Measurements from ENCODE around the gene HCAR1. TPM values are rescaled to one million over a fixed set of nuclear protein-coding genes. Genes with fewer than 3 reads are reported as not detected.
A peak's percentile ranks its signal among the peaks of the same experiment; 100 is the strongest.
"Not testable (repeated sequence)": the region's sequence is repeated elsewhere in the genome, so short reads cannot be mapped to it uniquely, and the experiment has no call there.

HCAR1 gene, protein sequence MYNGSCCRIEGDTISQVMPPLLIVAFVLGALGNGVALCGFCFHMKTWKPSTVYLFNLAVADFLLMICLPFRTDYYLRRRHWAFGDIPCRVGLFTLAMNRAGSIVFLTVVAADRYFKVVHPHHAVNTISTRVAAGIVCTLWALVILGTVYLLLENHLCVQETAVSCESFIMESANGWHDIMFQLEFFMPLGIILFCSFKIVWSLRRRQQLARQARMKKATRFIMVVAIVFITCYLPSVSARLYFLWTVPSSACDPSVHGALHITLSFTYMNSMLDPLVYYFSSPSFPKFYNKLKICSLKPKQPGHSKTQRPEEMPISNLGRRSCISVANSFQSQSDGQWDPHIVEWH
- polyA plus RNA-seq (ENCODE audit: insufficient read length in 12 of 12) = under 1 TPM in 10 of 12 donors, not detected in 2; 0.04 to 0.82 (median 0.15) TPM
- long read RNA-seq, donor 1, full-length matches to known transcripts = 1 of 100 reads
- long read RNA-seq, donor 1, partial matches to known transcripts = 99 of 100 reads
- long read RNA-seq, donor 1, other reads (novel, unspliced or antisense) = 0 of 100 reads
- long read RNA-seq, donor 2 = 0 reads
- long read RNA-seq, donor 3 = 0 reads
- long read RNA-seq, donor 4 = 0 reads
- long read RNA-seq, donor 5, full-length matches to known transcripts = 1 of 160 reads
- long read RNA-seq, donor 5, partial matches to known transcripts = 107 of 160 reads
- long read RNA-seq, donor 5, other reads (novel, unspliced or antisense) = 52 of 160 reads
- long read RNA-seq, donor 6 = 0 reads
- long read RNA-seq, donor 7 = 0 reads
- long read RNA-seq, donor 8 = 0 reads
- long read RNA-seq, donor 9 = 0 reads
- long read RNA-seq, donor 10 = 0 reads
- long read RNA-seq, donor 11, full-length matches to known transcripts = 1 of 1 reads
- long read RNA-seq, donor 11, partial matches to known transcripts = 0 of 1 reads
- long read RNA-seq, donor 11, other reads (novel, unspliced or antisense) = 0 of 1 reads

DNA sequence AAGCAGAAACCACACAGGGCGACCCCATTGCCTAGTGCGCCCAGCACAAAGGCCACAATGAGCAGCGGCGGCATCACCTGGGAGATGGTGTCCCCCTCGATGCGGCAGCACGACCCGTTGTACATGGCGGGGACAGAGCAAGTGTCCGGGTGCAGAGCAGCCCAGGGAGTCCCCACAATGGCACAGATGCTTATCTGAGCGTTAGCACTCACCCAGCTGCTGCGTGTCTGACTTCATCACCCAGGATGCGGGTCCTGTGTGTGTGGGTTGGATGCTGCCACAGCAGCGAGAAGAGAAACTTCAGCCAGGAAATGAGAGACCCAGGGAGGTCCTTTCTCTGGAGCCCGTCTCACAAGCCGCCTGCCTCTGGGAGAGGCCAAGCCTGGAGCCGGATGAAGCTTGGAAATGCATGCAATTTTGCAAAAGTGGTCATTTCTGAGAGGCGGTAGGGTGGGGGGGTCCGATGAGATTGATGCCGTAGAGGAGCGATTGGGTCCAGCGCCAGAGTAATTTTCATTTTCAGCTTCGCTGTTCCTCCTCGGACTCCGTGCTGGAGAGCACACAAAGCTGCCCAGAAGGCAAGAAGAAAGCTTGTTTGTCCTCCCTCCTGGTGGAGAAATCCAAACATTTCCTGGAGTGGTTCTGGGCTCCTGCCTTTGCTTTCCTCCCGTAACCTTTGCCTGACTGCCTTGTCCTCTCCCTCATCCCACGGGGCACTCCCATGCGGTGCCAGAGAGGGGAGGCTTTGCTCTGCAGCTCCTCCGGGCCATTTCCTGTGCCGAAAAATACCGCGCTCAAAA, at the start of gene HCAR1:
Gene HCAR1, minus strand, starts transcription at position 630 of the 800 bp plus-strand sequence. Its CDS starts 505 bp downstream, at position 125.
- no peak for DNase-seq

DNA sequence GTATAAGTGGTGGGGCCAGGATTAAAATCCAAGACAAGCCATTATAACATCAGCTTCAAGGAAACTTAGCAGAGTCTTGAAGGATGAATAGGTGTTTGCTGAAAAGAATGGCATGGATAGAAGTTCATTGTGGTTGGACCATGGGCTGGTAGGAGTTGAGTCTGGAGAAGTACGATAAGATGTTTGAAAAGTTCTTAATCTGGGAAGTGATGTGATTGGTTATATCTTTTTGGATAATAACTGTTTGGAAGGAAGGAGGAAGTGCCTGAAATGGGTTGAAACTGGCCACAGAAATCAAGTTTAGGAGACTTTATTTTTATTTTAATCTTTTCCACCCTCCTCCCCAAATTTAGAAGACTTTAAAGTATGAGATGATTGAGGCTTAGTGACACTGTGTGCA, 26.9 kb upstream of the HCAR1 start:
- DNase-seq = no peak

DNA sequence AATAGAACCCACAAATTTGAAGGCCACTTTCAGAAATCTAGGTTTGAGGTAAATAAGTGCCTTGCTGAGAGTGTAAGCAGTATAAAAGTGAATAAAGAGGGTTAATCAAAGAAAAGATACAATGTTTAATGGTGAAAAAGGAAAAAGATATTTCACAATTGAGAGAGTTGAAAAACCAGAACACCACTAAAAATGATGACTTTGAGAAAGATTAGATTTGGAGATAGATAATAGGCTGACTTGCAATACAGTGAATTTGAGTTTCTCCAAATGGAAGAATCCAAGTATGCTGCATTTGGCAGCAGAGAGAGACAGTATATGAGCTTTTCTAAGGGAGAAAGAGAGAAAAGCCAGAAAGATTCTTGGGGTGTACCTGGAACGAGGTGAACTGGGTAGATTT, 24.1 kb upstream of the HCAR1 start:
- DNase-seq = no peak

DNA sequence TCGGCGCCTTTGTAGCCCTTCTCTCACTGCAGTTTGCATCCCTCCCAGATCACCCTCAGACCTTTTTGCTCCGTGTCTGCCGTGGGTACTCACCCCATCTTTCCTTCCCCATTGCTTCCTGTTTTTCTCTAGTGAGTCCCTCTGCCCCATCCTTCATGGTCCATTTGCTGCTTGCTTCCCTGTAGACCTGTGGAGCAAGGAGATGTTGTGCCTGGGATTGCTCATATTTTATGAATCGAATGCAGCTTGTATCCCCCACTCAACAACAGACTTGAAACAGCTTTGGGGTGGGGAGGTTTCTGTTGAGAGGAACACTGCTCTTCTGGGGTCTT, 22.6 kb upstream of the HCAR1 start:
- no peak for DNase-seq

DNA sequence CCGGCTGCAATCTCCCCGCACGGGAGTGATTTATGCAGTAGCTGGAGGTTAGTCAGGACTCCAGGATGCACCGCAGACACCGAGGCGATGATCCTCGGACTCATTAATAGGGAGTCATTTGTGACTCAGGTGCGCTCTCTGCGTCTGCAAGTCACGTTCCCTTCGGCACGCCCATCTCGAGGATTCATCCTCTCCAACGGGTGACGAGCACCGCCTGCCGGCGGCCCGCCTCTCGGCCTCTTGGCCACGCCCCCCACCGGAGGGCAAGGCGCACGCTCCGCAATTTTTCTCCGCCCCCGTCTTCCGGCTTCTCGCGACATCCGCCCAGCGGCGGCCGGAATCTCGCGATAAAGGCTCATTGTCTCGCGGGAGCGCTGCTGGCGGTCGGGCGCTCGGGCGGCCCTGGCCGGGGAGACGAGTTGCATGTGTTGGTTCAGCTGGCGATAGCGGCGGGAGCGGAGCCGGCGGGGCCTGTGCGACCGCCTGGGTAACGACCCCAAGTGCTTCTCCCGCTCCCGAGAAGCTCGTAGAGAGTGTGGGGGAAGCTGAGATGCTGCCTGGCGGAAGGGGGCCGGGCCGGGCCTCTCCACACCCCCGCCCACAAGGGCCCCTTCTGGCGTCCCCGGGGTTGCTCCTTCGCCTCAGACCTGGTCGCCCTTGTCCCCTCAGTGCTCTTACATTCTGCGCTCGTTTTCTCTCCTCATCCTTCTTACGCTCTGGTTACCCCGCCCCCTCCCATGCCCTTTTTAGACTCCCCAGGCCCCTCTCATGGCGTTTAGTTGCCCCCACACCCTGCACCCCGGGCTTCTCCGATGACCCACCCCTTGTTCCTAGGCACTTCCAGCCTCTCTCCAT, 22.0 kb upstream of the HCAR1 start, which contains the start of gene DENR:
Gene DENR, plus strand, starts transcription at position 361 of the 855 bp plus-strand sequence. CDS start 878 bp downstream, outside the sequence.
- DNase-seq = peak; percentile 98

DNA sequence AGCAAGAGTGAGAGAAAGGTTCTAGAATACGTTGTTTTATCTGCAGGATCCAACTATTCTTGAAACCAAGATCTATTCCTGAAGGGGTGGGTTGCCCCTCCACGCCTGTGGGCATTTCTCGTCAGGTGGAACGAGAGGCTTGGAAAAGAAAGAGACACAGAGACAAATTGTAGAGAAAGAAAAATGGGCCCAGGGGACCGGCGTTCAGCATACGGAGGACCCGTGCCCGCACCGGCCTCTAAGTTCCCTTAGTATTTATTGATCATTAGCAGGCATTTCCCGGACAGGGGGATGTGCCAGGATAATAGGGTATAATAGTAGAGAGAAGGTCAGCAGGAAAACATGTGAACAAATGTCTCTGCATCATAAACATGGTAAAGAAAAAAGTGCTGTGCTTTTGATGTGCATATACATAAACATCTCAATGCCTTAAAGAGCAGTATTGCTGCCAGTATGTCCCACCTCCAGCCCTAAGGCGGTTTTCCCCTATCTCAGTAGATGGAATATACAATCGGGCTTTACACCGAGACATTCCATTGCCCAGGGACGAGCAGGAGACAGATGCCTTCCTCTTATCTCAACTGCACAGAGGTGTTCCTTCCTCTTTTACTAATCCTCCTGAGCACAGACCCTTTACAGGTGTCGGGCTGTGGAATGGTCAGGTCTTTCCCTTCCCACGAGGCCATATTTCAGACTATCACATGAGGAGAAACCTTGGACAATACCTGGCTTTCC, 20.3 kb upstream of the HCAR1 start:
- not testable (repeated sequence) for DNase-seq

DNA sequence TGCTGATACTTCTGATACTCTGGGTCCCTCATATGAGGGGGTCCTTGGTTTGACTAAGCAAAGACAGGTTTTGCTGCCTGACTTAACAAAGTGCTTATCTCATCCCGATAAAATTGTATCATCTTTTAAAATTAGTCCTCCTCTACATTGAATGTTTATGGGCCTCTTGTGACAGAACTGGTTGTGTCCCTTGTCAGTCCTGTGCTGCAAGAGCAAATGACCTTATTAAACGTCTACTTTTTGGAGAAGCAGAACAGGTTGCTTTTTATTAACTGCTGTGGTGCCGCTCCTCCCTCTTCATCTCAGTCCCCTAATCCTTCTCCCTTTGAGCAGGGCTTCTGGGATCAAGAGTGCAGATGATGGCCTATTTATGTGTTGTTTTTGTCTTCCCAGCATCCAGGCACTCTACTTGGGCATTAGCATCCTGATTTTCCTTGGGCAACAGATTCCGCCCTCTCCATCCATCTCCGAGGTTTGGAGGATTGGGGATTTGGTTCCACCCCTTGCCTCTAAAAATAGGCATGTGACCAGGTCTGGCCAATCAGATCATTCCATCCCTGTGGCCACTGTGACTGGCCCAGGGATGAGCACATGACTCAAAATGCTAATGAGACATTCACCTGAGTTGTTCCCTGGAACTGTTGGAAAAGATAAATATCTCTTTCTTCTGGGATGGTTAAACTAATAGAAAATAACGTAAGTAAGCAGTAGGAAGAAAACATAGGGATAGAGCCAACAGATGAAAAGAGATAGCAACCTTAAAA, 19.1 kb upstream of the HCAR1 start:
- DNase-seq = no peak

DNA sequence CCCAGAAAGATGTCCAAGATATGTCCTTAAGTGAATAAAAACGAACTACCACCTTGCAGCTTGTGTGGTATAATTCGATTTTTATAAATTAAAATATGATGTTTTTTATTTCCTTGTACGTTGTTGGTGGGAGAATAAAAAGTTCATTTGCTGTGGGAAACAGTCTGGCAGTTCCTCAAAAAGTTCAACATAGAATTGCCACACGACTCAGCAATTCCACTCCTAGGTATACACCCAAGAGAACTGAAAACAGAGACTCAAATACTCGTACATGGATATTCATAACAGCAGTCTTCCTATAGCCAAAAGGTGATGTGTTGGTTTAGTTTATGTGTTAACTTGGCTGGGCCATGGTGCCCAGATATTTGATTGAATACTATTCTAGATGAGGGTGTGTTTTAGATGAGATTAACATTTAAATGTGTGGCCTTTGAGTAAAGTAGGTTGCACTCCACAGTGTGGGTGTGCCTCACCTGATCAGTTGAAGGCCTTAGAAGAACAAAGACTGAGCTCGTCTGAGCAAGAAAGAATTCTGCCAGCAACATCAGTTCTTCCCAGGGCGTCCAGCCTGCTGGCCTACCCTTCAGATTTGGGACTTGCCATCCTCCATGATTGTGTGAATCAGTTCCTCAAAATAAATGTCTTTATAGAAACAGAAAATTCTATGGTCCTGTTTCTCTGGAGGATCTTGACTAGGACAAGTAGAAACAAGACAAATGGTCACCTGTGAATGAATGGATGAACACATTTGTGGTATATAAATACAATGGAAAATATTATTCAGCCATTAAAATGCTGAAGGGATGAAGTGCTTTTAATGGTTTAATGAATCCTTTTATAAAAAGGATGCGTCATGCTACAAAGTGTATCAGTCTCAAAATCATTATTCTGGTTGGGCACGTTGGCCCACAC, 16.8 kb upstream of the HCAR1 start:
- DNase-seq = no peak

DNA sequence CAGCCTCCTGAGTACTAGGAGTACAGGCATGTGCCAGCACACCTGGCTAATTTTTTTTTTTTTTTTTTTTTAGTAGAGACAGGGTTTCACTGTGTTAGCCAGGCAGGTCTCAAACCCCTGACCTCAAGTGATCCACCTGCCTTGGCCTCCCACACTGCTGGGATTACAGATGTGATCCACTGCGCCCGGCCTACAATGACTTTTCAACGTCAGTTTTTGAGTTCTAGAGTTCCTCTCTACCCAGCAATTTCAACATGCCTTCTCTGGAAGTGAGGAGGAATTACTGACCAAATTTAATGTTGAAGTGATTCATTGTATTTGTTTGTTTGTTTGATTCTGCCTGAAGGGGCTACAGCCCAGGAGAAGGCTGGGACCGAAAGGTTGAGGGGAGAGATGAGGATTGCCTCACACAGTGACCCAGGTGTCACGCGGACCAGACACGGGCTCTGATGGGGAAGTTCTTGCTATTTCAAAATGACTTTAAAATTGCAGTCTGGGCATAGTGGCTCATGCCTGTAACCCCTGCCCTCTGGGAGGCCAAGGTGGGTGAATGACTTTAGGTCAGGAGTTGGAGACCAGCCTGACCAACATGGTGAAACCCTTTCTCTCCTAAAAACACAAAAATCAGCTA, 13.4 kb upstream of the HCAR1 start:
- no peak for DNase-seq

DNA sequence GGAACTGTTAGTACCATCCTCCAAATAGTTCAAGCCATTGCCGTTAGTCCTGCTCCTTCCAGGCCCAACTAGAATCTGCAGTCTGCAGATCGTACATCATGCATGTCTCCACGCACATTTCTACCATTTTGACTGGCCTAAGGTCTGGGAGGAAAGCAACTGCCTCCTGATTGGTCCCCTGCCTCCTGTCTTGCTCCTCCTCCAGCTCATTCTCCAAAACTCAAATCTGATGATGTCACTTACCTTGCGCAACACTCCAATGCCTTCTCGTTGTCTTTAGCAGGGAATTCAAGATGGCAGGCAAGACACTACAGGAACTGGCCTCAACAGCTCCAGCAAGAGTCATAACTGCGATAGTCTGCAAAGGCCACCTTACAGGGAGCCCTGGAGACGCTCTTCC, 9.7 kb upstream of the HCAR1 start:
- no peak for DNase-seq

DNA sequence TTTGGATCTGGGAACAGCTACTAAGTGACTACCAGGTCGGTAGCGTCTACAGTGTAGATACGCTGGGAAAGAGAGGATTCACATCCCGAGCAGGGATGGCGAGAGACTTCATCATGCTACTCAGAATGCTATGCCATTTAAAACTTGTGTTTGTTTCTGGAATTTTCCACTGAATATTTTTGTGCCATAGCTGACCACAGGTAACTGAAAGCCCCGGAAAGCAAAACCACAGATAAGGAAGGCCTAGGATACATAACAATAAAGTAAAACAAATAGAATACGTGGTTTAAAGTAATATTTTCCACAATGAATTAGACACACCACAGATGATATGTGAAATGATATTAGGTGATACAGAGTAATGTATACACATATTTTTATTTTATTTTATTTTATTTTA, 7.9 kb upstream of the HCAR1 start:
- no peak for DNase-seq

DNA sequence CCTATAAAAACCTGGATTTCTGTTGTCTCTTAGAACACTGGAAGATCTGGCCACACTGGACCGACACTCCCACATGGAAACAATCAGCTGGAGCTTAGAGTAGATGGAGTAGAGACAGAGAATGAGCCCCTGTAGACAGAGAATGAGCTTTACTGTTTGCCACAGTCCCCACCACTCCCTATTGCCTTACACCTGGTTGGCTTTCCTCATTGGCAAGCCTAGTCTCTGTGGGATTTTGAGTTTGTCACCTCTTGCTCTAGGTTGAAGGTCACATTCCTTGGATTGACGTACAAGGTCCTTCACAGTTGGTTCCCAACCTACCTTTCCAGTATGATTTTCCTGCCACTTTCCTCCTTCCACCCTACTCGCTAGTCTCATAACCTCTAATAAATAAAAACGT, 2.0 kb upstream of the HCAR1 start:
- DNase-seq = no peak

DNA sequence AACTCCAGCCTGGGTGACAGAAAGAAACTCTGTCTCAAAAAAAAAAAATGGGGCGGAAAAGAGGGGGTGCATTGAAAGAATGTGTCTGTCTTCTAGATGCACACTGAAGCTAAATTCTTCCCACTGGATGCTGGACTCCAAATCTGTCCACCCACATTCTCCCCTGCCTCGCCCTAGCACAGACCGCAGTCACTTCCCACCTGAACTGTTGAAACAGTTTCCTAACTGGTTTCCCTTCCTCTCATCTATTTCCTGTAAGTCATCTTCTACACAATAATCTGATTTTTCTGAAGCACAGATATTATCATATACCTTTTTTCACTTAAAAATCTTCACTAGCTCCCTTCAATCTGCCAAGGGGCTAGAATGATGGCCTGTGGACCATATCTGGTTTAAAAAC, 1.5 kb upstream of the HCAR1 start:
- DNase-seq = no peak

DNA sequence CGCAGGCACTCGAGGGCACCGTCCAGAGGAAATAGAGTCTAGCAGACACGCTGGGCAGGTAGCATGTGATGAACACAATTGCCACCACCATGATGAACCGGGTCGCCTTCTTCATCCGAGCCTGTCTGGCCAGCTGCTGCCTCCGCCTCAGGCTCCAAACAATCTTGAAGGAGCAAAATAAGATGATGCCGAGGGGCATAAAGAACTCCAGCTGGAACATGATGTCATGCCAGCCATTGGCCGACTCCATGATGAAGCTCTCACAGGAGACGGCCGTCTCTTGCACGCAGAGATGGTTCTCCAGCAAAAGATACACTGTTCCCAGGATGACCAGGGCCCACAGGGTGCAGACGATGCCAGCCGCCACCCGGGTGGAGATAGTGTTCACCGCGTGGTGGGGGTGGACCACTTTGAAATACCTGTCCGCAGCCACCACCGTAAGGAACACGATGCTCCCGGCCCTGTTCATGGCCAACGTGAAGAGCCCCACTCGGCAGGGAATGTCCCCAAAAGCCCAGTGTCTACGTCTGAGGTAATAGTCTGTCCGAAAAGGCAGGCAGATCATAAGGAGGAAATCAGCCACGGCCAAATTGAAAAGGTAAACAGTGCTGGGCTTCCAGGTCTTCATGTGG, 945 bp downstream of the HCAR1 start:
- DNase-seq = no peak

DNA sequence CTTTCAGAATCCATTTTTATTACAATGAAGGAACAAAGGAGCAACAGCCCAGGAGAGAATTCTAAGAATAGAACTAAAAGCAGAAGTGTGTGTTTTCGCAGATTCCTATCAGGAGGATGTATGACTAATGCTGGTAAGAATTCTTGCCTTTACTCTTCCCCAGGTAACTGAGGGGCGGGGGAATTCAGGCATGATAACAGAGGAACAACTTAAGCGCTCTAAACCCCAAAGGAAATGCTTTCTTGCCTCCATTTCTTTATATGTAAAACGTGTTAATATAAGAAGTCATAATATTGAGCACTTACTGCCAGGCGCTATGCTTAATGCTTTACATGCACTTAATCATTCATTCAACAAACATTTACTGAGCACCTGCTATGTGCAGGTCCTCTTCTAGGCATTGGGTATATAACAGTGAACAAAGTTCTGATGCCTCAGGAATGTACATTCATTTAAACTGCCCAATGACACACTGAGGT, 4.5 kb downstream of the HCAR1 start:
- no peak for DNase-seq

DNA sequence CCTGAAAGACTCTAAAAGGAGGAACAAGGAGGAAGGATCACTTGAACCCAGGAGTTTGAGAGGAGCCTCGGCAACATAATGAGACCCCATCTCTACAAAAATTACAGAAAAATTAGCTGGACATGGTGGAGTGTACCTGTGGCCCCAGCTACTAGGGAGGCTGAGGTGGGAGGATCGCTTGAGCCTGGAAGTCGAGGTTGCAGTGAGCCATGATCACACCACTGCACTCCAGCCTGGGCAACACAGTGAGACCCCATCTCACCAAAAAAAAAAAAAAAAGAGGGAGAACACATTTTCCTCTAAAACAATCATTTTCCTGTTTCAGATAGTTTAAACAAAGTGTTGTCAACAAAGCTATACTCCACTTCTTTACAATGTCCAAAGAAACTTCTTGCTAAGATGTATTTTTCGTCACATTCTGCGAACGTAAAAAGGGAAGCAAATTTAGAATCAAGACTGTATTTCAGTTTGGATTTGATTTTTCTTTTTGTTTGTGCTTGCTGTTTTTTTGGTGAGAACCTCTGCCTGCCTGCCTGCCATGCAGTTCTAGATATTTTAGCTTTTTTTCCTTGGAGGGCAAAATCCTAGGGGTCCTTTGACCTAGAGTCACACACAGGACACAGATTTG, 5.1 kb downstream of the HCAR1 start:
- no peak for DNase-seq
